Keratinocyte (primary cell): ENCODE measurements around the gene MRTFB. TPM values are rescaled to one million over a fixed set of nuclear protein-coding genes. Genes with fewer than 3 reads are reported as not detected.

Source experiments
- DNase-seq: peaks from one replicate; pipeline ENCODE4 v3.0.0-alpha.2; 2011; ENCODE audit warnings: low read depth, missing footprints, low spot score
- FAIRE-seq: peaks from 2 replicates; lab custom pipeline; 2011; peaks lifted over from hg19 to GRCh38; lab: Jason Lieb, UNC
- H2AFZ ChIP-seq: 2 replicates; pipeline ENCODE4 v1.6.0; 2012; ENCODE audit warnings: low read length, control low read depth, inconsistent platforms; ENCODE audit not compliant: control insufficient read depth
- H3K27ac ChIP-seq: 2 replicates; pipeline ENCODE4 v1.5.1; 2011; ENCODE audit warnings: low read length; ENCODE audit not compliant: control insufficient read depth, insufficient read depth
- H3K27me3 ChIP-seq: 3 replicates; pipeline ENCODE4 v1.6.0; 2011; ENCODE audit warnings: low read length; ENCODE audit not compliant: control insufficient read depth, insufficient read depth; ENCODE audit errors: extremely low read depth
- H3K36me3 ChIP-seq, 2 experiments: 2 replicates in 1 of 2; 3 replicates in 1 of 2; pipeline ENCODE4 v1.5.1; 2011; ENCODE audit warnings: low read length in 2 of 2, mild to moderate bottlenecking in 1 of 2; ENCODE audit not compliant: control insufficient read depth in 2 of 2, insufficient read depth in 2 of 2; ENCODE audit errors: extremely low read depth in 1 of 2
- H3K4me1 ChIP-seq: 3 replicates; pipeline ENCODE4 v1.5.1; 2011; ENCODE audit warnings: low read length; ENCODE audit not compliant: control insufficient read depth, insufficient read depth; ENCODE audit errors: extremely low read depth
- H3K4me2 ChIP-seq: 3 replicates; pipeline ENCODE4 v1.6.0; 2011; ENCODE audit warnings: low read depth, low read length; ENCODE audit not compliant: control insufficient read depth, insufficient read depth; ENCODE audit errors: extremely low read depth
- H3K4me3 ChIP-seq, 3 experiments: fragments of 200-600 bp in 1 of 3; sonication (generic) in 1 of 3; 2 replicates in 2 of 3; 3 replicates in 1 of 3; pipeline ENCODE4 v1.5.1; 2011 to 2016; ENCODE audit warnings: low read length in 3 of 3, mild to moderate bottlenecking in 3 of 3, control low read depth in 2 of 3, inconsistent platforms in 1 of 3, low read depth in 1 of 3, mixed read lengths in 1 of 3, mixed run types in 1 of 3, moderate library complexity in 1 of 3; ENCODE audit not compliant: control insufficient read depth in 2 of 3, insufficient read depth in 2 of 3; ENCODE audit errors: extremely low read depth in 1 of 3
- H3K79me2 ChIP-seq: 2 replicates; pipeline ENCODE4 v1.6.0; 2012; ENCODE audit warnings: low read length; ENCODE audit not compliant: control insufficient read depth, insufficient read depth
- H3K9ac ChIP-seq: 3 replicates; pipeline ENCODE4 v1.6.0; 2011; ENCODE audit warnings: low read length; ENCODE audit not compliant: control insufficient read depth, insufficient read depth; ENCODE audit errors: extremely low read depth
- H3K9me1 ChIP-seq: 3 replicates; pipeline ENCODE4 v1.6.0; 2011; ENCODE audit warnings: low read length; ENCODE audit not compliant: control insufficient read depth, insufficient read depth; ENCODE audit errors: extremely low read depth
- H3K9me3 ChIP-seq: 2 replicates; pipeline ENCODE4 v1.5.1; 2012; ENCODE audit warnings: low read depth, low read length; ENCODE audit not compliant: control insufficient read depth
- H4K20me1 ChIP-seq: 3 replicates; pipeline ENCODE4 v1.6.0; 2011; ENCODE audit warnings: low read length; ENCODE audit not compliant: control insufficient read depth, insufficient read depth; ENCODE audit errors: extremely low read depth
- CTCF ChIP-seq, 3 experiments: IDR thresholded peaks in 1 of 3; conservative IDR thresholded peaks in 1 of 3; optimal IDR thresholded peaks in 1 of 3; 2 replicates in 2 of 3; 3 replicates in 1 of 3; pipeline versions ENCODE3 to v1.5.1; 2011; ENCODE audit warnings: low read length in 3 of 3, mild to moderate bottlenecking in 3 of 3, moderate library complexity in 2 of 3, control low read depth in 1 of 3, inconsistent platforms in 1 of 3; ENCODE audit not compliant: insufficient read depth in 2 of 3; ENCODE audit errors: extremely low read depth in 1 of 3
- EZH2 ChIP-seq: IDR thresholded peaks from one replicate; pipeline ENCODE4 v1.6.1; 2012; ENCODE audit warnings: inconsistent platforms, mild to moderate bottlenecking, low read length, moderate library complexity
- dilution Hi-C: fragments of 300-500 bp; cut with MboI; formaldehyde crosslinking; loops from one replicate; pipeline ENCODE4 v1.7.0; 2020; ENCODE audit warnings: low sequenced_read_pairs; ENCODE audit not compliant: extremely low pct_ligation_motif_present
- polyA plus RNA-seq, 5 experiments: library from polyadenylated mRNA; depleted of rRNA in 3 of 5; stranded (reverse) in 3 of 5; stranded (forward) in 1 of 5; unstranded in 1 of 5; fragments of >200 nt; gene quantifications; 1 replicate in 1 of 5; 2 replicates in 3 of 5; 3 replicates in 1 of 5; pipeline versions ENCODE4 v1.2.1 to v1.2.3, GENCODE V29; 2011 to 2012; ENCODE audit warnings: missing spikeins in 2 of 5, low read depth in 1 of 5, low replicate concordance in 1 of 5

The MRTFB gene
- polyA plus RNA-seq, 1 donor (not counting 4 experiments of a cell fraction or from before 2014, with no cell fraction given), result 12.1 TPM

GRCh38 chr16:14125000-14125681 lies 54.0 kb downstream of the MRTFB start:
- H3K27ac ChIP-seq, result no peak overlapping the region
- no peaks in the 10 kb centered on the region for H3K36me3 ChIP-seq
- no peak overlapping the region for H3K9ac ChIP-seq
- no peaks in the 10 kb centered on the region for H3K27me3 ChIP-seq
- dilution Hi-C loops, result no loop called here
- no peak overlapping the region for H3K4me3 ChIP-seq
- no peaks in the 10 kb centered on the region for H3K4me1 ChIP-seq
- TF ChIP-seq EZH2, result no peak
- TF ChIP-seq CTCF (optimal IDR thresholded peaks at IDR 0.05 in 1 of 3, IDR thresholded peaks at IDR 0.05 in 1 of 3, conservative IDR thresholded peaks at IDR 0.05 in 1 of 3; ENCODE audit: extremely low read depth in 1 of 3, insufficient read depth in 2 of 3, low read length in 3 of 3), result no peak
- no peaks in the 10 kb centered on the region for H4K20me1 ChIP-seq
- no peaks in the 10 kb centered on the region for H3K9me3 ChIP-seq
- H3K79me2 ChIP-seq, result peaks cover 13% of the 10 kb centered on the region
- DNase-seq, result no peak
- H3K9me1 ChIP-seq, result no peaks in the 10 kb centered on the region
- no peak for FAIRE-seq
- no peak overlapping the region for H2AFZ ChIP-seq
- H3K4me2 ChIP-seq, result no peak overlapping the region

GRCh38 chr16:14125708-14126107 lies 54.6 kb downstream of the MRTFB start:
- FAIRE-seq, result no peak

More at GRCh38 chr16:14125708-14126107, 54.6 kb downstream of the MRTFB start:
- no peaks in the 10 kb centered on the region for H3K9me3 ChIP-seq
- H3K4me2 ChIP-seq, result no peak overlapping the region
- DNase-seq, result no peak
- H4K20me1 ChIP-seq, result no peaks in the 10 kb centered on the region
- no peaks in the 10 kb centered on the region for H3K36me3 ChIP-seq
- TF ChIP-seq CTCF (optimal IDR thresholded peaks at IDR 0.05 in 1 of 3, IDR thresholded peaks at IDR 0.05 in 1 of 3, conservative IDR thresholded peaks at IDR 0.05 in 1 of 3; ENCODE audit: extremely low read depth in 1 of 3, insufficient read depth in 2 of 3, low read length in 3 of 3) (no peak), EZH2 (no peak)
- no peak overlapping the region for H2AFZ ChIP-seq
- H3K9ac ChIP-seq, result no peak overlapping the region
- peaks cover 11% of the 10 kb centered on the region for H3K79me2 ChIP-seq
- no peaks in the 10 kb centered on the region for H3K4me1 ChIP-seq
- no peaks in the 10 kb centered on the region for H3K27me3 ChIP-seq
- no peak overlapping the region for H3K4me3 ChIP-seq
- dilution Hi-C loops, result no loop called here
- H3K9me1 ChIP-seq, result no peaks in the 10 kb centered on the region
- H3K27ac ChIP-seq, result no peak overlapping the region
